ENCODE measurements around the gene REEP2.

DNA sequence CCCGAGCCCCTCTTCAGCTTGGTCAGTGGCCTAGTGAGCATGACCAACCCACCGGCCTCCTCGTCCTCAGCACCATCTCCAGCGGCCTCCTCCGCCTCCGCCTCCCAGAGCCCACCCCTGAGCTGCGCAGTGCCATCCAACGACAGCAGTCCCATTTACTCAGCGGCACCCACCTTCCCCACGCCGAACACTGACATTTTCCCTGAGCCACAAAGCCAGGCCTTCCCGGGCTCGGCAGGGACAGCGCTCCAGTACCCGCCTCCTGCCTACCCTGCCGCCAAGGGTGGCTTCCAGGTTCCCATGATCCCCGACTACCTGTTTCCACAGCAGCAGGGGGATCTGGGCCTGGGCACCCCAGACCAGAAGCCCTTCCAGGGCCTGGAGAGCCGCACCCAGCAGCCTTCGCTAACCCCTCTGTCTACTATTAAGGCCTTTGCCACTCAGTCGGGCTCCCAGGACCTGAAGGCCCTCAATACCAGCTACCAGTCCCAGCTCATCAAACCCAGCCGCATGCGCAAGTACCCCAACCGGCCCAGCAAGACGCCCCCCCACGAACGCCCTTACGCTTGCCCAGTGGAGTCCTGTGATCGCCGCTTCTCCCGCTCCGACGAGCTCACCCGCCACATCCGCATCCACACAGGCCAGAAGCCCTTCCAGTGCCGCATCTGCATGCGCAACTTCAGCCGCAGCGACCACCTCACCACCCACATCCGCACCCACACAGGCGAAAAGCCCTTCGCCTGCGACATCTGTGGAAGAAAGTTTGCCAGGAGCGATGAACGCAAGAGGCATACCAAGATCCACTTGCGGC lies 28.2 kb downstream of the REEP2 start:
- TF ChIP-seq CTCF (IDR thresholded peaks at IDR 0.05) (no peak), POLR2A (IDR thresholded peaks at IDR 0.05) (no peak)

All from vagina (tissue), 2 donors.